ENCODE data around the gene TMEM95. TPM values are rescaled to one million over a fixed set of nuclear protein-coding genes. Genes with fewer than 3 reads are reported as not detected.
A peak's percentile ranks its signal among the peaks of the same experiment; 100 is the strongest.

TMEM95 gene
- total RNA-seq, 2 experiments from 2014 or later = not detected

- peak within 1 kb of the TSS; percentile 80 for H3K4me3 Mint-ChIP-seq
- ATAC-seq (peak; percentile 87), DNase-seq (peak; percentile 96)
- peaks cover 53% of the 10 kb centered on the region for H3K4me1 Mint-ChIP-seq
- CTCF ChIA-PET = interaction anchor here (0.7 to 3.4 kb wide), 11 partner anchors 10 to 122 kb away, joined by 3 to 14 read pairs (median 4); partner anchors contain the start of genes ACAP1 and NEURL4
- H3K27me3 Mint-ChIP-seq = no peaks in the 10 kb centered on the region
- H3K27ac Mint-ChIP-seq = peak within 1 kb of the TSS; percentile 91
- H3K36me3 Mint-ChIP-seq = peaks cover 37% of the 10 kb centered on the region
- no peaks in the 10 kb centered on the region for H3K9me3 Mint-ChIP-seq (ENCODE audit: low read depth)
Measured at GRCh38 chr17:7314719-7315569, 40.0 kb upstream of the TMEM95 start, which contains the start of gene GPS2. TSS of gene GPS2 (minus strand) at chr17:7315360. CDS start at chr17:7315052, 308 bp downstream.

GRCh38 chr17:7315570-7316235 lies 39.3 kb upstream of the TMEM95 start:
- Mint-ChIP-seq H3K4me3 (peak overlapping the region; percentile 80), H3K27ac (peak overlapping the region; percentile 87), H3K36me3 (peaks cover 29% of the 10 kb centered on the region), H3K27me3 (no peaks in the 10 kb centered on the region), H3K4me1 (peaks cover 45% of the 10 kb centered on the region), H3K9me3 (ENCODE audit: low read depth) (no peaks in the 10 kb centered on the region)
- CTCF ChIA-PET = interaction anchor here (1.1 to 3.4 kb wide), 8 partner anchors 9 to 34 kb away, joined by 3 to 14 read pairs (median 4); partner anchors contain the start of genes ACAP1 and NEURL4
- DNase-seq = no peak
- no peak for ATAC-seq

GRCh38 chr17:7317161-7317803 lies 37.7 kb upstream of the TMEM95 start:
- Mint-ChIP-seq H3K9me3 (ENCODE audit: low read depth) (no peaks in the 10 kb centered on the region), H3K27ac (peak overlapping the region; percentile 64), H3K36me3 (peaks cover 30% of the 10 kb centered on the region), H3K27me3 (no peaks in the 10 kb centered on the region), H3K4me1 (peaks cover 34% of the 10 kb centered on the region), H3K4me3 (no peak overlapping the region)
- CTCF ChIA-PET = interaction anchor here (0.8 to 3.0 kb wide), 3 partner anchors 10 to 37 kb away, joined by 3 to 10 read pairs (median 3); no protein-coding TSS in a partner anchor
- ATAC-seq (no peak), DNase-seq (no peak)

- H3K36me3 Mint-ChIP-seq = peaks cover 30% of the 10 kb centered on the region
- H3K27me3 Mint-ChIP-seq = no peaks in the 10 kb centered on the region
- H3K9me3 Mint-ChIP-seq (ENCODE audit: low read depth) = no peaks in the 10 kb centered on the region
- CTCF ChIA-PET = interaction anchor here (1.0 to 3.0 kb wide), 3 partner anchors 9 to 36 kb away, joined by 3 to 10 read pairs (median 6); partner anchors contain the start of gene ACAP1
- DNase-seq = no peak
- H3K4me1 Mint-ChIP-seq = peaks cover 24% of the 10 kb centered on the region
- no peak overlapping the region for H3K4me3 Mint-ChIP-seq
- ATAC-seq = no peak
- no peak overlapping the region for H3K27ac Mint-ChIP-seq
Measured at GRCh38 chr17:7318121-7318860, 36.7 kb upstream of the TMEM95 start.

- CTCF ChIA-PET = interaction anchor here (0.8 to 1.5 kb wide), 3 partner anchors 16 to 21 kb away, joined by 3 to 6 read pairs (median 5); no protein-coding TSS in a partner anchor
- Mint-ChIP-seq H3K4me1 (peaks cover 6% of the 10 kb centered on the region), H3K36me3 (peaks cover 28% of the 10 kb centered on the region), H3K27ac (no peak overlapping the region), H3K27me3 (no peaks in the 10 kb centered on the region), H3K4me3 (no peak overlapping the region), H3K9me3 (ENCODE audit: low read depth) (no peaks in the 10 kb centered on the region)
- ATAC-seq = no peak
- DNase-seq = no peak
Measured at GRCh38 chr17:7321466-7321865, 33.5 kb upstream of the TMEM95 start.

GRCh38 chr17:7322520-7323194 lies 32.3 kb upstream of the TMEM95 start:
- H3K4me1 Mint-ChIP-seq = peaks cover 9% of the 10 kb centered on the region
- peaks cover 26% of the 10 kb centered on the region for H3K36me3 Mint-ChIP-seq
- H3K27ac Mint-ChIP-seq = no peak overlapping the region
- CTCF ChIA-PET = interaction anchor here (1.0 to 1.5 kb wide), 5 partner anchors 14 to 63 kb away, joined by 3 to 6 read pairs (median 5); partner anchors contain the start of gene ACAP1
- no peaks in the 10 kb centered on the region for H3K27me3 Mint-ChIP-seq
- ATAC-seq = no peak
- no peak overlapping the region for H3K4me3 Mint-ChIP-seq
- no peaks in the 10 kb centered on the region for H3K9me3 Mint-ChIP-seq (ENCODE audit: low read depth)
- DNase-seq = no peak

GRCh38 chr17:7323731-7324437 lies 31.1 kb upstream of the TMEM95 start:
- ATAC-seq = peak; percentile 54
- H3K27me3 Mint-ChIP-seq = no peaks in the 10 kb centered on the region
- no peak overlapping the region for H3K27ac Mint-ChIP-seq
- peak; percentile 72 for DNase-seq
- H3K4me3 Mint-ChIP-seq = no peak overlapping the region
- peaks cover 25% of the 10 kb centered on the region for H3K36me3 Mint-ChIP-seq
- peaks cover 20% of the 10 kb centered on the region for H3K4me1 Mint-ChIP-seq
- CTCF ChIA-PET = interaction anchor here (0.9 to 2.3 kb wide), 13 partner anchors 9 to 103 kb away, joined by 3 to 25 read pairs (median 4); partner anchors contain the start of genes ACAP1, GABARAP and GPS2
- no peaks in the 10 kb centered on the region for H3K9me3 Mint-ChIP-seq (ENCODE audit: low read depth)

GRCh38 chr17:7324438-7324779 lies 30.5 kb upstream of the TMEM95 start:
- ATAC-seq = no peak
- Mint-ChIP-seq H3K4me3 (no peak overlapping the region), H3K27ac (no peak overlapping the region), H3K36me3 (peaks cover 25% of the 10 kb centered on the region), H3K9me3 (ENCODE audit: low read depth) (no peaks in the 10 kb centered on the region), H3K27me3 (no peaks in the 10 kb centered on the region), H3K4me1 (peaks cover 20% of the 10 kb centered on the region)
- DNase-seq = no peak
- CTCF ChIA-PET = interaction anchor here (0.6 to 2.3 kb wide), 13 partner anchors 10 to 252 kb away, joined by 3 to 25 read pairs (median 3); partner anchors contain the start of genes ACAP1, GABARAP and GPS2

- ATAC-seq = no peak
- peaks cover 25% of the 10 kb centered on the region for H3K36me3 Mint-ChIP-seq
- H3K4me1 Mint-ChIP-seq = peaks cover 22% of the 10 kb centered on the region
- no peak overlapping the region for H3K4me3 Mint-ChIP-seq
- H3K9me3 Mint-ChIP-seq (ENCODE audit: low read depth) = no peaks in the 10 kb centered on the region
- H3K27me3 Mint-ChIP-seq = no peaks in the 10 kb centered on the region
- no peak for DNase-seq
- no peak overlapping the region for H3K27ac Mint-ChIP-seq
- CTCF ChIA-PET = interaction anchor here (0.6 to 2.3 kb wide), 13 partner anchors 10 to 251 kb away, joined by 3 to 25 read pairs (median 3); partner anchors contain the start of genes ACAP1, GABARAP and GPS2
Measured at GRCh38 chr17:7325031-7325528, 29.9 kb upstream of the TMEM95 start.

- no peak for ATAC-seq
- H3K9me3 Mint-ChIP-seq (ENCODE audit: low read depth) = no peaks in the 10 kb centered on the region
- H3K4me1 Mint-ChIP-seq = peaks cover 25% of the 10 kb centered on the region
- CTCF ChIA-PET = interaction anchor here (0.7 to 2.6 kb wide), 3 partner anchors 8 to 24 kb away, joined by 3 to 10 read pairs (median 3); no protein-coding TSS in a partner anchor
- no peaks in the 10 kb centered on the region for H3K27me3 Mint-ChIP-seq
- DNase-seq = peak; percentile 38
- H3K36me3 Mint-ChIP-seq = peaks cover 22% of the 10 kb centered on the region
- no peak overlapping the region for H3K4me3 Mint-ChIP-seq
- no peak overlapping the region for H3K27ac Mint-ChIP-seq
Measured at GRCh38 chr17:7326186-7326585, 28.8 kb upstream of the TMEM95 start.

- ATAC-seq = no peak
- DNase-seq = peak; percentile 40
- Mint-ChIP-seq H3K9me3 (ENCODE audit: low read depth) (no peaks in the 10 kb centered on the region), H3K27me3 (no peaks in the 10 kb centered on the region), H3K4me1 (peaks cover 27% of the 10 kb centered on the region), H3K36me3 (peaks cover 14% of the 10 kb centered on the region), H3K27ac (no peak overlapping the region), H3K4me3 (no peak overlapping the region)
- CTCF ChIA-PET = interaction anchor here (0.7 to 2.6 kb wide), 4 partner anchors 9 to 23 kb away, joined by 3 to 10 read pairs (median 4); no protein-coding TSS in a partner anchor
Measured at GRCh38 chr17:7327056-7327455, 27.9 kb upstream of the TMEM95 start.
